Tibial artery (tissue), 4 donors: ENCODE data around the gene ZBTB43.
A peak's percentile ranks its signal among the peaks of the same experiment; 100 is the strongest.

Source experiments
- DNase-seq, 2 donors: peaks; one replicate each; pipeline ENCODE4 v3.0.0-alpha.2; 2019
- H3K27ac ChIP-seq, 2 donors: fragments of 200-600 bp; sonication (generic) in 1 of 2; 1 replicate in 1 of 2; 2 replicates in 1 of 2; pipeline ENCODE4 v1.5.1; 2018 to 2019; ENCODE audit warnings: mild to moderate bottlenecking in 1 of 2
- H3K27me3 ChIP-seq, 2 donors: fragments of 200-600 bp; sonication (generic) in 1 of 2; one replicate each; pipeline versions ENCODE4 v1.5.1 to v1.6.0; 2016 to 2019
- H3K36me3 ChIP-seq, 3 donors: fragments of 200-600 bp; sonication (generic) in 2 of 3; one replicate each; pipeline ENCODE4 v1.5.1; 2016 to 2019; ENCODE audit warnings: mild to moderate bottlenecking in 2 of 3
- H3K4me1 ChIP-seq, 4 donors: fragments of 200-600 bp; sonication (generic) in 2 of 4; 1 replicate in 3 of 4; 2 replicates in 1 of 4; pipeline ENCODE4 v1.5.1; 2016 to 2019
- H3K4me3 ChIP-seq, 2 donors: fragments of 200-600 bp; sonication (generic) in 1 of 2; 1 replicate in 1 of 2; 2 replicates in 1 of 2; pipeline ENCODE4 v1.5.1; 2018 to 2019; ENCODE audit warnings: mild to moderate bottlenecking in 2 of 2
- H3K9me3 ChIP-seq, 3 donors: fragments of 200-600 bp; sonication (generic) in 1 of 3; one replicate each; pipeline ENCODE4 v1.5.1; 2016 to 2019
- CTCF ChIP-seq, 2 experiments: fragments of 200-600 bp in 1 of 2; fragments of 450-650 bp in 1 of 2; IDR thresholded peaks; one replicate each; pipeline ENCODE4 v1.5.1; 2017 to 2019; ENCODE audit warnings: antibody characterized with exemption in 2 of 2, mild to moderate bottlenecking in 1 of 2, moderate library complexity in 1 of 2
- intact Hi-C: fragments of 100-400 bp; cut with DNase I; formaldehyde crosslinking; loops from one replicate; pipeline ENCODE4 v1.15.0; 2023; ENCODE audit warnings: low total_unique reads

ZBTB43 gene

GRCh38 chr9:126839301-126839700 is 34.5 kb downstream of the ZBTB43 start:
- Histone ChIP-seq H3K4me1 (no peaks in the 10 kb centered on the region), H3K4me3 (no peak overlapping the region), H3K27me3 (no peaks in the 10 kb centered on the region), H3K36me3 (peaks cover 15 to 30% (median 22%) of the 10 kb centered on the region in 3 donors), H3K27ac (no peak overlapping the region), H3K9me3 (no peaks in the 10 kb centered on the region)
- no peak for TF ChIP-seq CTCF (IDR thresholded peaks at IDR 0.05)
- DNase-seq, result no peak
- intact Hi-C loops, result no loop called here

GRCh38 chr9:126842220-126842842 is 37.5 kb downstream of the ZBTB43 start:
- Histone ChIP-seq H3K4me1 (no peaks in the 10 kb centered on the region), H3K27ac (no peak overlapping the region), H3K9me3 (no peaks in the 10 kb centered on the region), H3K4me3 (no peak overlapping the region), H3K27me3 (no peaks in the 10 kb centered on the region), H3K36me3 (peaks cover 5 to 16% (median 9%) of the 10 kb centered on the region in 3 donors)
- peak in 1 of 2 donors; percentile 42 for DNase-seq
- intact Hi-C loops, result no loop called here
- no peak for TF ChIP-seq CTCF (IDR thresholded peaks at IDR 0.05)

- Histone ChIP-seq H3K27me3 (no peaks in the 10 kb centered on the region), H3K4me1 (no peaks in the 10 kb centered on the region), H3K36me3 (peaks cover 5 to 14% (median 6%) of the 10 kb centered on the region in 3 donors), H3K27ac (no peak overlapping the region), H3K9me3 (no peaks in the 10 kb centered on the region), H3K4me3 (no peak overlapping the region)
- intact Hi-C loops, result no loop called here
- peak in 1 of 2 donors; percentile 46 for DNase-seq
- no peak for TF ChIP-seq CTCF (IDR thresholded peaks at IDR 0.05)
Observed at GRCh38 chr9:126842977-126843799, 38.3 kb downstream of the ZBTB43 start.

GRCh38 chr9:126844085-126844484 is 39.2 kb downstream of the ZBTB43 start:
- Histone ChIP-seq H3K27ac (no peak overlapping the region), H3K4me3 (no peak overlapping the region), H3K4me1 (no peaks in the 10 kb centered on the region), H3K9me3 (no peaks in the 10 kb centered on the region), H3K36me3 (peaks cover 0 to 5% (median 5%) of the 10 kb centered on the region in 3 donors), H3K27me3 (no peaks in the 10 kb centered on the region)
- intact Hi-C loops, result no loop called here
- TF ChIP-seq CTCF (IDR thresholded peaks at IDR 0.05), result no peak
- no peak for DNase-seq

GRCh38 chr9:126847051-126847450 is 42.2 kb downstream of the ZBTB43 start:
- no peak for TF ChIP-seq CTCF (IDR thresholded peaks at IDR 0.05)
- no peak for DNase-seq
- Histone ChIP-seq H3K4me3 (no peak overlapping the region), H3K9me3 (no peaks in the 10 kb centered on the region), H3K27ac (no peak overlapping the region), H3K4me1 (no peaks in the 10 kb centered on the region), H3K27me3 (peaks cover 0 to 9% of the 10 kb centered on the region in 2 donors), H3K36me3 (no peaks in the 10 kb centered on the region)
- intact Hi-C loops, result no loop called here
